AG09319 (cell line): Measurements from ENCODE around the gene FOXE3.

Source experiments
- DNase-seq: peaks from one replicate; pipeline ENCODE4 v3.0.0-alpha.2; 2010; ENCODE audit warnings: low read depth; ENCODE audit errors: extremely low read depth
- CTCF ChIP-seq: IDR thresholded peaks from 2 replicates; pipeline ENCODE4 v1.5.1; 2011; ENCODE audit warnings: low read depth, mild to moderate bottlenecking, inconsistent platforms, low read length, moderate library complexity

FOXE3 gene

GRCh38 chr1:47424336-47424982 lies 8.4 kb downstream of the FOXE3 start:
- no peak for DNase-seq
- TF ChIP-seq CTCF: peak; percentile 86

GRCh38 chr1:47431534-47431933 lies 15.4 kb downstream of the FOXE3 start:
- TF ChIP-seq CTCF: no peak
- DNase-seq: peak; percentile 61

GRCh38 chr1:47432071-47433036 lies 16.3 kb downstream of the FOXE3 start:
- TF ChIP-seq CTCF: peak; percentile 86
- DNase-seq: no peak

- TF ChIP-seq CTCF: no peak
- no peak for DNase-seq
These were observed 16.9 kb downstream of the FOXE3 start for GRCh38 chr1:47433037-47433421.

- TF ChIP-seq CTCF: no peak
- no peak for DNase-seq
These were observed 17.5 kb downstream of the FOXE3 start for GRCh38 chr1:47433477-47434050.

GRCh38 chr1:47434051-47434842 lies 18.2 kb downstream of the FOXE3 start:
- DNase-seq: no peak
- TF ChIP-seq CTCF: no peak
